Measurements from ENCODE around the gene HTT. TPM values are rescaled to one million over a fixed set of nuclear protein-coding genes. Genes with fewer than 3 reads are reported as not detected.

HTT gene
- total RNA-seq, 6 experiments from 2014 or later, result 25.5 to 37.8 (median 30.3) TPM

DNA sequence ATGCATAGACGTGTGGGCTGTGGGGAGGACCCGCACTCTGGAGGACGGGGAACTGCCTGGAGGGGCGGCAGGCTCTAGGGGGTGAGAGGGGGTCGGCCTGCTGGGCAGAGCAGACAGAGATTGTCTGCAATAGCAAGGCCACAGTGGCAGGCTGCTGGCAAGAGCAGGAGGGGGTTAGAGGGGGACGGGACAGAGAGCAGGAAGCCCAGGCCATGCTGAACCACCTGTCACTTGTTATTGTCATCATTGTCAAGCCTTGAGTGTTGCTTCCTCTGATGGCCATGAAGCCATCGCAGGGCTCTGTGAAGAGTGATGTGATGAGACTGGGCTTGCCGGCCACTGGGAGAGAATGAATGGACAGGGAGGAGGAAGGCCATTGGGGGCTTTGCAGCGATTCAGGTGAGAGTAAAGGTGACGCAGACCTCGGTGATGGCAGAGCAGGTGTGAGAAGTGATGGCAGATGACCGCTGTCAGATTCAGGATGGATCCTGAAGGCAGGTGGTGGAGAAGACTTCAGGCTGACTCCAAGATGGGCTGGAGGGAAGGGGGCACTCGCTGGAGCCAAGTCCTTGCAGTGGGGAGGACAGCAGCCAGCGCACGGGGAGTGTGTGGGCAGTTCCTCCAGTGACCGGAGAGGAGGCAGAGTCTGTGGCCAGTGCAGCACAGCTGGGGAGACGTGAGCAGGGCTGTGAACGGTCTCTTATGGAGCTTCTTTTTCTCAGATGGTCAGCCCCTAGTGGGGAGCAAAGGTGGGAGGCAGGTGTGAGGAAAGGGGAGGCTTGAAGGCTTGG is 43.7 kb upstream of the HTT start:
- Histone ChIP-seq H3K4me1 (no peaks in the 10 kb centered on the region), H3K36me3 (no peaks in the 10 kb centered on the region), H3K9me3 (no peaks in the 10 kb centered on the region), H3K27ac (no peak overlapping the region), H3K4me3 (no peak overlapping the region), H3K27me3 (no peaks in the 10 kb centered on the region)
- WGBS (ENCODE audit: insufficient coverage, low coverage, low lambda C conversion rate, missing lambda C conversion rate), result 78% methylated on average over 18 of the region's 18 CpGs
- TF ChIP-seq, protein P1, sequence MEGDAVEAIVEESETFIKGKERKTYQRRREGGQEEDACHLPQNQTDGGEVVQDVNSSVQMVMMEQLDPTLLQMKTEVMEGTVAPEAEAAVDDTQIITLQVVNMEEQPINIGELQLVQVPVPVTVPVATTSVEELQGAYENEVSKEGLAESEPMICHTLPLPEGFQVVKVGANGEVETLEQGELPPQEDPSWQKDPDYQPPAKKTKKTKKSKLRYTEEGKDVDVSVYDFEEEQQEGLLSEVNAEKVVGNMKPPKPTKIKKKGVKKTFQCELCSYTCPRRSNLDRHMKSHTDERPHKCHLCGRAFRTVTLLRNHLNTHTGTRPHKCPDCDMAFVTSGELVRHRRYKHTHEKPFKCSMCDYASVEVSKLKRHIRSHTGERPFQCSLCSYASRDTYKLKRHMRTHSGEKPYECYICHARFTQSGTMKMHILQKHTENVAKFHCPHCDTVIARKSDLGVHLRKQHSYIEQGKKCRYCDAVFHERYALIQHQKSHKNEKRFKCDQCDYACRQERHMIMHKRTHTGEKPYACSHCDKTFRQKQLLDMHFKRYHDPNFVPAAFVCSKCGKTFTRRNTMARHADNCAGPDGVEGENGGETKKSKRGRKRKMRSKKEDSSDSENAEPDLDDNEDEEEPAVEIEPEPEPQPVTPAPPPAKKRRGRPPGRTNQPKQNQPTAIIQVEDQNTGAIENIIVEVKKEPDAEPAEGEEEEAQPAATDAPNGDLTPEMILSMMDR (IDR thresholded peaks at IDR 0.05), result no peak
- TF ChIP-seq POLR2A (IDR thresholded peaks at IDR 0.05), result no peak
- ATAC-seq (peak in 1 of 4 donors; percentile 9), DNase-seq (no peak)
- intact Hi-C loops (cut with DNase I), result loop anchor here in 1 of 2 donors (10.0 kb wide), 2 partner anchors 56 to 266 kb away; no protein-coding TSS in a partner anchor

DNA sequence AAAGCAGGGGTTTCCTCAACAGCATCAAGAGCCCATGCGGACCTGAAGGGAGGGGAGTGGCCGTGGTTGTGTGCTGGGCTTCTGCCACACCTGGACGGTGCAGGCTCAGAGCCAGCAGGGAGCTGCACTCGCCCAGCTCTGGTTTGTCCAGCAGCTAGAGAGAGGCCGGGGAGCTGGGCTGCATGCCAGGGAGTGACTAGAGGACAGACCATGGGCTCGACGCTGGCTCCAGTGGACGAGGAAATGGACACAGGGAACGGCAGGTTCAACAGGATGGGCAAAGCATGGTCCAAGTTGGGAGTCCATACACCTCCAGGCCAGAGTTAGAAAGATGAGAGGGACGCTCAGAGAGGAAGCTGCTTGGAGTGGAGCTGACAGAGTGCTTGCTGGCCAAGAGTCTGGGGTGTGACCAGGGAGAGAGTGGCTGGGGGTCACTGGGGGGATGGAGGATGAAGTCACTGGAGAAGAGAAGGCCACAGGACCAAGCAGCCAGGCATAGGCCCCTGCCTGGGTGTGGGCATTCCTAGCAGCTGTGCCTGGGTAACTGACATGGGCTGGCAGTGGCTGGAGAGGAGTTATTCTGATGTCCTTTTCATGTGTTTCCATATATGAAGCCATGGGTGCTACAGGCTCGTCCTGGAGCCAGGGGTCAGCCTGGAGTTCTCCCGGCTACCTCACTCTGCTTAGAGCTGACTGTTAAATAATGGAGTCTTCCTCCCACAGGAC is 43.0 kb upstream of the HTT start:
- intact Hi-C loops (cut with DNase I), result loop anchor here in 1 of 2 donors (10.0 kb wide), 2 partner anchors 57 to 267 kb away; no protein-coding TSS in a partner anchor
- 71% methylated on average over 8 of the region's 12 CpGs for WGBS (ENCODE audit: insufficient coverage, low coverage, low lambda C conversion rate, missing lambda C conversion rate)
- H3K27ac ChIP-seq, result no peak overlapping the region
- DNase-seq, result peak; percentile 77 to 80 (median 77)
- H3K4me3 ChIP-seq, result no peak overlapping the region
- H3K9me3 ChIP-seq, result no peaks in the 10 kb centered on the region
- H3K36me3 ChIP-seq, result no peaks in the 10 kb centered on the region
- H3K4me1 ChIP-seq, result no peaks in the 10 kb centered on the region
- ATAC-seq, result peak; percentile 66 to 85 (median 74)
- no peaks in the 10 kb centered on the region for H3K27me3 ChIP-seq
- TF ChIP-seq POLR2A (IDR thresholded peaks at IDR 0.05), result no peak
- TF ChIP-seq, protein P1 (IDR thresholded peaks at IDR 0.05), result no peak

DNA sequence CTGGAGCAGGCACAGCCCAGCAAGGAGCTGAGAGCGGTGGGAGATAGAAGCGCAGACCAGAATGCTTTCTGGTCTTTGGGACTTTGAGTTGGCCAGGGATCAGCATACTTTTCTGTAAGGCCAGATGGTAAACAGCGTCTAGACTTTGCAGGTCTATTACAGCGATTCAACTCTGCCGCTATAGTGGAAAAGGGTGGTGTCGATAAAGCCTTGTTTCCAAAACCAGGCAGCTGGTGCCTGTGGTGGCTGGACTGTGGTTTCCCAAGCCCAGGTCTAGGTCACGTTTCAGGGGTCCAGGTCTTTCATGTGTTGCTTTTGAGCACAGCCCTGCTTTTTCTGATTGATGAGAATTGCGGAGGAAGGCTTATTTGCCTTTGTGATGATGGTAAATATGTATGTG is 40.2 kb upstream of the HTT start:
- TF ChIP-seq, protein P1 (IDR thresholded peaks at IDR 0.05), result no peak
- no peak for TF ChIP-seq POLR2A (IDR thresholded peaks at IDR 0.05)
- Histone ChIP-seq H3K27ac (no peak overlapping the region), H3K9me3 (no peaks in the 10 kb centered on the region), H3K4me3 (no peak overlapping the region), H3K27me3 (no peaks in the 10 kb centered on the region), H3K4me1 (no peaks in the 10 kb centered on the region), H3K36me3 (no peaks in the 10 kb centered on the region)
- no peak for ATAC-seq
- no peak for DNase-seq
- intact Hi-C loops (cut with DNase I), result loop anchor here in 1 of 2 donors (10.0 kb wide), 2 partner anchors 59 to 269 kb away; no protein-coding TSS in a partner anchor
- whole genome bisulfite sequencing (ENCODE audit: insufficient coverage, low coverage, low lambda C conversion rate, missing lambda C conversion rate), result 67% methylated on average over 5 of the region's 8 CpGs

DNA sequence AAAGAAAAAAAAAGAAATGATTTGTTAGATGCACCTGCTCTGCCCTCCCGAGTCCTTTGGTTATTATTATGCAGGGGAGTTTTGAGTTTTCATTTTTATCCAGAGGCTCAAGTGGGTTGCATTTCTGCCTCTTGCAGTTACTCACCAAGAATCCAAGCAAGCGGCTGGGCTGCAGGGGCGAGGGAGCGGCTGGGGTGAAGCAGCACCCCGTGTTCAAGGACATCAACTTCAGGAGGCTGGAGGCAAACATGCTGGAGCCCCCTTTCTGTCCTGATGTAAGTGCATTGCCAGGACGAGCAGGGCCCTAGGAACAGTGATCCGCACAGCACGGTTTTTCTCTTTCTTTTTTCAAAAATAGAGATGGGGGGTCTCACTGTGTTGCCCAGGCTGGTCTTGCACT is 39.2 kb upstream of the HTT start:
- DNase-seq (no peak), ATAC-seq (no peak)
- Histone ChIP-seq H3K9me3 (no peaks in the 10 kb centered on the region), H3K36me3 (no peaks in the 10 kb centered on the region), H3K4me1 (no peaks in the 10 kb centered on the region), H3K27ac (no peak overlapping the region), H3K4me3 (no peak overlapping the region), H3K27me3 (no peaks in the 10 kb centered on the region)
- intact Hi-C loops (cut with DNase I), result loop anchor here in 1 of 2 donors (10.0 kb wide), 2 partner anchors 60 to 270 kb away; no protein-coding TSS in a partner anchor
- 81% methylated on average over 6 of the region's 8 CpGs for WGBS (ENCODE audit: insufficient coverage, low coverage, low lambda C conversion rate, missing lambda C conversion rate)
- TF ChIP-seq, protein P1 (IDR thresholded peaks at IDR 0.05), result no peak
